ENCODE results near the gene STEAP1.
"Not testable (repeated sequence)": the region's sequence is repeated elsewhere in the genome, so short reads cannot be mapped to it uniquely, and the experiment has no call there.

STEAP1 gene

GRCh38 chr7:90157761-90158350 is 3.6 kb downstream of the STEAP1 start:
- not testable (repeated sequence) for H3K4me3 Mint-ChIP-seq; H3K36me3 Mint-ChIP-seq (ENCODE audit: insufficient read depth); H3K9me3 Mint-ChIP-seq; H3K4me1 Mint-ChIP-seq (ENCODE audit: low read depth in 2 of 2); H3K27ac Mint-ChIP-seq; ATAC-seq (replicated peaks); DNase-seq
- H3K27me3 Mint-ChIP-seq, result peaks cover 21 to 23% of the 10 kb centered on the region in 2 donors

GRCh38 chr7:90163534-90163933 is 9.3 kb downstream of the STEAP1 start:
- Mint-ChIP-seq H3K4me3 (no peak overlapping the region), H3K9me3 (no peaks in the 10 kb centered on the region), H3K4me1 (ENCODE audit: low read depth in 2 of 2) (no peaks in the 10 kb centered on the region)

GRCh38 chr7:90165724-90166123 is 11.5 kb downstream of the STEAP1 start:
- no peak overlapping the region for H3K27ac Mint-ChIP-seq
- H3K4me1 Mint-ChIP-seq (ENCODE audit: low read depth in 2 of 2), result no peaks in the 10 kb centered on the region
- H3K4me3 Mint-ChIP-seq, result no peak overlapping the region
- no peaks in the 10 kb centered on the region for H3K36me3 Mint-ChIP-seq (ENCODE audit: insufficient read depth)
- peaks cover 14 to 36% of the 10 kb centered on the region in 2 donors for H3K27me3 Mint-ChIP-seq
- no peak for DNase-seq
- ATAC-seq (replicated peaks), result no peak
- H3K9me3 Mint-ChIP-seq, result no peaks in the 10 kb centered on the region

More at GRCh38 chr7:90163534-90163933, 9.3 kb downstream of the STEAP1 start:
- H3K36me3 Mint-ChIP-seq (ENCODE audit: insufficient read depth), result no peaks in the 10 kb centered on the region
- DNase-seq (no peak), ATAC-seq (replicated peaks) (no peak)
- H3K27ac Mint-ChIP-seq, result no peak overlapping the region
- peaks cover 10 to 30% of the 10 kb centered on the region in 2 donors for H3K27me3 Mint-ChIP-seq

DNA sequence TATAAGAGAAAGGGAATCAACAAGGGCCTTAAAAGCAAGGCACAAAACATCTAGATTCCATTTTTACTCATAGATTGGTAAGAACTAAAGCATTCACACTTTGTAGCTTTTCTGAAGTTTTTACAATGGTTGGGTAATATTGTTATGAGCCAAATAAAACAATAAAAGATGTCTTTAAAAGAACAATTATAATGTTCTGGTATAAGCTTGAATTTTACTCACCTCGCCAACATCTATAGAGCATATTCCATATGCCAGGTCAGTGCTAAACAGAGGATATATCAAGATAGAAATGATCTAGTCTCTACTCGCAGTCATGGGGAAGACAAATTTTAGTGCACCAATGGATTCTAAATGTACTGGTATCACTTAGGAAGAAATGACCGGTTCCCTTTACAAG is 11.9 kb downstream of the STEAP1 start:
- DNase-seq (no peak), ATAC-seq (replicated peaks) (no peak)
- no peaks in the 10 kb centered on the region for H3K36me3 Mint-ChIP-seq (ENCODE audit: insufficient read depth)
- no peaks in the 10 kb centered on the region for H3K4me1 Mint-ChIP-seq (ENCODE audit: low read depth in 2 of 2)
- no peaks in the 10 kb centered on the region for H3K9me3 Mint-ChIP-seq
- H3K4me3 Mint-ChIP-seq, result no peak overlapping the region
- no peak overlapping the region for H3K27ac Mint-ChIP-seq
- H3K27me3 Mint-ChIP-seq, result peaks cover 18 to 36% of the 10 kb centered on the region in 2 donors

DNA sequence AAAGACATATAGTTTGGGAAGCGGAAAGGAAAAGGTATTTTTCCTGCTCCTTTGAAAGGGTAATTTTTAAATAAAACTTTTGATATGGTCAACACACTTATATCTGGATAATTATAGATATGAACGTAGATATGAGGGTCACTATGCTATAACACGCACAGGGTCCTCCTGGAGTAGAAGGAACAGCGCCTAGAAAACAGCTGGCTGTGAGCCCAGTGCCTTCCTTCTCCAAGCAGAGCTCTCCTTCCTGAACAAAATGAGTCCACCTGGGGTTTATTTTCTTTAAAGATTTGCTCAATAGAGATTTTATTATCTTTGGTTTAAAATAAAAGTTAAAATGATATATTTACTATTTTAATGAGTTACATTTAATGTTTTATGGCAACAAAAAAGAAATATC is 13.1 kb downstream of the STEAP1 start:
- ATAC-seq (replicated peaks) (no peak), DNase-seq (no peak)
- Mint-ChIP-seq H3K27me3 (peaks cover 30 to 46% of the 10 kb centered on the region in 2 donors), H3K36me3 (ENCODE audit: insufficient read depth) (no peaks in the 10 kb centered on the region), H3K27ac (no peak overlapping the region), H3K9me3 (no peaks in the 10 kb centered on the region), H3K4me3 (no peak overlapping the region), H3K4me1 (ENCODE audit: low read depth in 2 of 2) (no peaks in the 10 kb centered on the region)

- peaks cover 32 to 48% of the 10 kb centered on the region in 2 donors for H3K27me3 Mint-ChIP-seq
- H3K36me3 Mint-ChIP-seq (ENCODE audit: insufficient read depth), result no peaks in the 10 kb centered on the region
- no peak overlapping the region for H3K27ac Mint-ChIP-seq
- no peak for DNase-seq
- no peaks in the 10 kb centered on the region for H3K9me3 Mint-ChIP-seq
- H3K4me1 Mint-ChIP-seq (ENCODE audit: low read depth in 2 of 2), result no peaks in the 10 kb centered on the region
- no peak for ATAC-seq (replicated peaks)
- no peak overlapping the region for H3K4me3 Mint-ChIP-seq
Observed at GRCh38 chr7:90169891-90170290, 15.6 kb downstream of the STEAP1 start.

DNA sequence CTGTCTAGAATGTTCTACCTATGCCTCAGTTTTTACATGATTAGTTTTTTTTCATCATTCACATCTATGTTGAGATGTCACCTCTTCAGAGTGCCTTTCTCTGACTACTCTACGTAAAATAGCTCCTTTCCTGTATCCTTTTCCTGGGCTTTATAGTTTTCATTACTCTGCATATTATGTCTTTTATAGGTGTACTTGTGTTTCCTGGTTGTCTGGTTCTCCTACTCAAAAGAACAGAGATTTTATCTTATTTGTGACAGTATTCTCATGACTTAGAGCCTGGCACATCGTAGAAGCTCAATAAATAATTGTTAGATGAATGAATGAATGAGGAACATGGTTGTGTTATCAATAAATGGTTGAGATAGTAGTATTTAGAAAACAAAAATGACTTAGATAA is 17.9 kb downstream of the STEAP1 start:
- ATAC-seq (replicated peaks) (no peak), DNase-seq (no peak)
- Mint-ChIP-seq H3K27ac (no peak overlapping the region), H3K9me3 (no peaks in the 10 kb centered on the region), H3K27me3 (peaks cover 32% of the 10 kb centered on the region in 2 donors), H3K36me3 (ENCODE audit: insufficient read depth) (no peaks in the 10 kb centered on the region), H3K4me1 (ENCODE audit: low read depth in 2 of 2) (no peaks in the 10 kb centered on the region), H3K4me3 (no peak overlapping the region)

DNA sequence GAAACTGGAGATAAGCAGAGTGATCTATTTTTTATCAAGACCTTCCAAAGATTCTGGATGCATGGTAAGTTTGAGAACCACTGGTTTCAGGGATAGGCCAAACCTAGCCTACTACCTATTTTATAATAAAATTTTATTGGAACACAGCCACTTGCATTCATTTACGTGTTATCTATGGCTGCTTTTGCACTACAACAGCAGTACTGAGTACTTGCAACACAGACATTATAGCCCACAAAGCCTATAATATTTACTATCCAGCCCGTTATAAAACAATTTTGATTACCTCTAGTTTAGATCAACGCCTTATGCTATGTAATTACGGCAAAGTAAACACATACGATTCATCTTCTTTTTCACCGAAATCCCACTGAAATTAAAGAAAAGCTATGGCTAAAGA is 18.4 kb downstream of the STEAP1 start:
- H3K4me3 Mint-ChIP-seq, result no peak overlapping the region
- peaks cover 32% of the 10 kb centered on the region in 2 donors for H3K27me3 Mint-ChIP-seq
- H3K9me3 Mint-ChIP-seq, result no peaks in the 10 kb centered on the region
- H3K27ac Mint-ChIP-seq, result no peak overlapping the region
- no peaks in the 10 kb centered on the region for H3K4me1 Mint-ChIP-seq (ENCODE audit: low read depth in 2 of 2)
- H3K36me3 Mint-ChIP-seq (ENCODE audit: insufficient read depth), result no peaks in the 10 kb centered on the region
- ATAC-seq (replicated peaks) (no peak), DNase-seq (no peak)

GRCh38 chr7:90173127-90173844 is 19.0 kb downstream of the STEAP1 start:
- H3K27me3 Mint-ChIP-seq, result peaks cover 32% of the 10 kb centered on the region in 2 donors
- H3K36me3 Mint-ChIP-seq (ENCODE audit: insufficient read depth), result no peaks in the 10 kb centered on the region
- no peaks in the 10 kb centered on the region for H3K4me1 Mint-ChIP-seq (ENCODE audit: low read depth in 2 of 2)

GRCh38 chr7:90175667-90176066 is 21.4 kb downstream of the STEAP1 start:
- no peak overlapping the region for H3K4me3 Mint-ChIP-seq
- no peaks in the 10 kb centered on the region for H3K9me3 Mint-ChIP-seq
- H3K27ac Mint-ChIP-seq, result no peak overlapping the region
- H3K36me3 Mint-ChIP-seq (ENCODE audit: insufficient read depth), result no peaks in the 10 kb centered on the region
- H3K4me1 Mint-ChIP-seq (ENCODE audit: low read depth in 2 of 2), result peaks cover 0 to 7% of the 10 kb centered on the region in 2 donors
- ATAC-seq (replicated peaks), result no peak
- H3K27me3 Mint-ChIP-seq, result peaks cover 26 to 29% of the 10 kb centered on the region in 2 donors
- DNase-seq, result no peak

More at GRCh38 chr7:90173127-90173844, 19.0 kb downstream of the STEAP1 start:
- DNase-seq (no peak), ATAC-seq (replicated peaks) (no peak)
- Mint-ChIP-seq H3K9me3 (no peaks in the 10 kb centered on the region), H3K4me3 (no peak overlapping the region), H3K27ac (no peak overlapping the region)

GRCh38 chr7:90176195-90176594 is 21.9 kb downstream of the STEAP1 start:
- Mint-ChIP-seq H3K27ac (no peak overlapping the region), H3K27me3 (peaks cover 24 to 26% of the 10 kb centered on the region in 2 donors), H3K9me3 (no peaks in the 10 kb centered on the region)

DNA sequence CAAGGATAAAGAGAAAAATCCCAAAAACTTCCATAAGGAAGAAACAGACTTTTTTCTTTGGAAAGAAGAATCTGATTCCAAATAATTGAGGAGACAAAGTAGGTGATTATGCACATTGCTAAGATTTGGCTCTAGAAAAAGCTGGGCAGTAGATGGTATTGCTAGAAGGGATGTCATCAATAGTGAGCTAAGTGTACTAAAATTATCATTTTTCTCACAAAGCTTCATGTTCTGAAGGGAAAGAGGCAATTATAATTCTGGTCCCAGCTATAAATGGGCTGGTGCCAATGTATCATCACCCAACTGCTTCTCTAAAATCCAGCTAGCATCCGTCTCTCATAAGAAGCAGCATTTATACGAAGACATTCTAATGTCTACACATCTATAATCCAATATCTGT is 23.9 kb downstream of the STEAP1 start:
- no peak for ATAC-seq (replicated peaks)

More at GRCh38 chr7:90176195-90176594, 21.9 kb downstream of the STEAP1 start:
- DNase-seq (no peak), ATAC-seq (replicated peaks) (no peak)
- H3K36me3 Mint-ChIP-seq (ENCODE audit: insufficient read depth), result no peaks in the 10 kb centered on the region
- peaks cover 0 to 7% of the 10 kb centered on the region in 2 donors for H3K4me1 Mint-ChIP-seq (ENCODE audit: low read depth in 2 of 2)
- H3K4me3 Mint-ChIP-seq, result no peak overlapping the region

DNA sequence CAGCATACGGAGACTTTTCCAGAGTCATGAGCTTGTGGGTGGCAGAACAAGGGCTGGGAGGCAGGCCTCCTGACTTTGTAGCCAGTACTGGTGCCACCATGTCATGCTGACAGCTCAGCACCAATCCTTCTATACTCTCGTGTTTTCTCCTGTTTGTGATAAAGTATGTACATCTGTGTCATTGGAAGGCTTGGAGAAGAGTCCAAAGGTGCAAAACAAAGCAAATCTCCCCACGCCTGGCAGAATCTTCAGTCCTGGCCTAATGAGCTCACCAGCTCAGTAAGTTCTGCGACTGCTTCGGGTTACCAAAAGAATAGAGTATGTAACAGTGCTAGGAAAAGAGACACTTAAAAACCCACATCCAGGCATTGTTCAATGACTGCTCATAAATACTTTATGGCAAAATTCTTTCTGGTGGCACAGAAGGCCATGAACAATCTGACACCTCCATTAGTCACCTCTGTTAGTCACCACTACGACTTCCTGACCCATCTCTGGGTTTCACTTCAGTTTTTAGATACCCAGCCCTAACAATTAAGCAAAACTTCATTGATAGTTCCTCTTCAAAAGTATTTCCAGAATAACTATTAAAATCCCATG is 24.5 kb downstream of the STEAP1 start:
- peaks cover 3 to 9% of the 10 kb centered on the region in 2 donors for H3K27me3 Mint-ChIP-seq
- peak overlapping the region in 1 of 2 donors; percentile 41 for H3K27ac Mint-ChIP-seq
- no peak overlapping the region for H3K4me3 Mint-ChIP-seq
- H3K36me3 Mint-ChIP-seq (ENCODE audit: insufficient read depth), result no peaks in the 10 kb centered on the region
- peaks cover 0 to 7% of the 10 kb centered on the region in 2 donors for H3K4me1 Mint-ChIP-seq (ENCODE audit: low read depth in 2 of 2)
- H3K9me3 Mint-ChIP-seq, result no peaks in the 10 kb centered on the region
- DNase-seq, result no peak
- peak; percentile 76 for ATAC-seq (replicated peaks)

More for the DNA sequence above, 23.9 kb downstream of the STEAP1 start:
- Mint-ChIP-seq H3K4me3 (no peak overlapping the region), H3K4me1 (ENCODE audit: low read depth in 2 of 2) (peaks cover 0 to 7% of the 10 kb centered on the region in 2 donors), H3K27me3 (peaks cover 9 to 14% of the 10 kb centered on the region in 2 donors), H3K36me3 (ENCODE audit: insufficient read depth) (no peaks in the 10 kb centered on the region), H3K9me3 (no peaks in the 10 kb centered on the region), H3K27ac (no peak overlapping the region)
- no peak for DNase-seq
